Gastroesophageal sphincter (tissue), 4 donors: ENCODE results near the gene QPCT. TPM values are rescaled to one million over a fixed set of nuclear protein-coding genes. Genes with fewer than 3 reads are reported as not detected.

Source experiments
- ATAC-seq: fragments of 150-250 bp; one replicate; pipeline ENCODE4 v1.9.1; 2016; ENCODE audit warnings: mild to moderate bottlenecking, moderate library complexity
- H3K27ac ChIP-seq, 4 donors: fragments of 200-600 bp; sonication (generic) in 3 of 4; 1 replicate in 3 of 4; 2 replicates in 1 of 4; pipeline ENCODE4 v1.5.1; 2016 to 2019
- H3K27me3 ChIP-seq: fragments of 200-600 bp; sonication (generic); one replicate; pipeline ENCODE4 v1.5.1; 2019
- H3K36me3 ChIP-seq, 2 donors: fragments of 200-600 bp; sonication (generic); one replicate each; pipeline ENCODE4 v1.5.1; 2019; ENCODE audit warnings: control low read depth in 1 of 2
- H3K4me1 ChIP-seq, 3 donors: fragments of 200-600 bp; sonication (generic); 1 replicate in 2 of 3; 2 replicates in 1 of 3; pipeline ENCODE4 v1.5.1; 2016 to 2019; ENCODE audit warnings: control low read depth in 2 of 3
- H3K4me3 ChIP-seq, 2 donors: fragments of 200-600 bp; sonication (generic); one replicate each; pipeline ENCODE4 v1.5.1; 2019; ENCODE audit warnings: mild to moderate bottlenecking in 1 of 2, moderate library complexity in 1 of 2
- H3K9me3 ChIP-seq, 3 donors: fragments of 200-600 bp; sonication (generic); one replicate each; pipeline ENCODE4 v1.5.1; 2017 to 2019; ENCODE audit warnings: control low read depth in 2 of 3
- EP300 ChIP-seq: sonication (generic); formaldehyde crosslinking; IDR thresholded peaks from one replicate; pipeline ENCODE4 v1.6.1; 2017; ENCODE audit warnings: antibody characterized with exemption, mild to moderate bottlenecking
- POLR2A ChIP-seq, 2 donors: fragments of 450-650 bp; IDR thresholded peaks; one replicate each; pipeline ENCODE4 v1.6.1; 2017; ENCODE audit warnings: antibody characterized with exemption in 2 of 2, mild to moderate bottlenecking in 2 of 2, moderate library complexity in 1 of 2
- POLR2AphosphoS5 ChIP-seq: sonication (generic); formaldehyde crosslinking; IDR thresholded peaks from one replicate; pipeline ENCODE4 v1.6.1; 2017; ENCODE audit warnings: antibody characterized with exemption
- whole genome bisulfite sequencing, 2 donors: methylation state at CpG; one replicate each; pipeline ENCODE4 v1.1.5; 2018; ENCODE audit warnings: low coverage in 1 of 2; 5-methylcytosine and 5-hydroxymethylcytosine counted together
- total RNA-seq, 4 donors: library from RNA; depleted of rRNA; stranded (reverse); fragments of >200 nt; gene quantifications; one replicate each; pipeline ENCODE4 v1.1.0, GENCODE V29; 2016
- TF ChIP-seq, protein P1 (sequence below), 4 experiments: fragments of 200-600 bp in 2 of 4; fragments of 450-650 bp in 2 of 4; sonication (generic) in 1 of 4; IDR thresholded peaks; one replicate each; pipeline ENCODE4 v1.5.1; 2017 to 2019; ENCODE audit warnings: antibody characterized with exemption in 4 of 4, mild to moderate bottlenecking in 2 of 4, moderate library complexity in 2 of 4

QPCT gene
- total RNA-seq, 4 donors from 2014 or later: 1.5 to 5.2 (median 2.6) TPM

DNA sequence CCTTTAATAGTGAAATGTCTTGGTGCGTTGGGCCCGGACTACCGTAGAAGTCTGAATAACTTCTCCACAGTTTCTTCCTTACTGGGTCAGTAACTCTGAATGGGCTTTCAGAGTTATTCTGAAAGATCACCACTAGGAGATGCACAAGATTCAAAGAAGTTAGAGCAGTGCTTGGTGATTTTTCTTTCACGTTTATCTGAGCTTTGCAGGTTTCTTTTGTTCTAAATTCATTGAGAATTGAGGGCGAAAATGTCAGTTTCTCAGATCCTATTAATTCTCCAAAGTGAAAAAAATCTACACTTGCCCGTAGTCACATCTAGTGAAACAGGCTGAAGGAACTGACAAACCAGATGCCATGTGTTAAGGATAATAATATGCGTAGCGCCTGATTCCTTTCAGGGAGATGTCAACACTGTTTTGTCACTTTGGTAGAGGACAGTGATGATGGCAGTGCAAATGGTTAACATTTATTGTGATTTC, 70.1 kb downstream of the QPCT start:
- ATAC-seq: peak; percentile 75
- TF ChIP-seq POLR2AphosphoS5: peak; percentile 11
- TF ChIP-seq EP300: no peak
- TF ChIP-seq POLR2A (IDR thresholded peaks at IDR 0.05): no peak
- TF ChIP-seq, protein P1, sequence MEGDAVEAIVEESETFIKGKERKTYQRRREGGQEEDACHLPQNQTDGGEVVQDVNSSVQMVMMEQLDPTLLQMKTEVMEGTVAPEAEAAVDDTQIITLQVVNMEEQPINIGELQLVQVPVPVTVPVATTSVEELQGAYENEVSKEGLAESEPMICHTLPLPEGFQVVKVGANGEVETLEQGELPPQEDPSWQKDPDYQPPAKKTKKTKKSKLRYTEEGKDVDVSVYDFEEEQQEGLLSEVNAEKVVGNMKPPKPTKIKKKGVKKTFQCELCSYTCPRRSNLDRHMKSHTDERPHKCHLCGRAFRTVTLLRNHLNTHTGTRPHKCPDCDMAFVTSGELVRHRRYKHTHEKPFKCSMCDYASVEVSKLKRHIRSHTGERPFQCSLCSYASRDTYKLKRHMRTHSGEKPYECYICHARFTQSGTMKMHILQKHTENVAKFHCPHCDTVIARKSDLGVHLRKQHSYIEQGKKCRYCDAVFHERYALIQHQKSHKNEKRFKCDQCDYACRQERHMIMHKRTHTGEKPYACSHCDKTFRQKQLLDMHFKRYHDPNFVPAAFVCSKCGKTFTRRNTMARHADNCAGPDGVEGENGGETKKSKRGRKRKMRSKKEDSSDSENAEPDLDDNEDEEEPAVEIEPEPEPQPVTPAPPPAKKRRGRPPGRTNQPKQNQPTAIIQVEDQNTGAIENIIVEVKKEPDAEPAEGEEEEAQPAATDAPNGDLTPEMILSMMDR (IDR thresholded peaks at IDR 0.05): peak; percentile 81 to 99 (median 92)
- 23 to 28% methylated on average over 8 of the region's 8 CpGs for WGBS, 2 donors
- H3K27ac ChIP-seq: peak overlapping the region in 2 of 4 donors; percentile 53 to 71
- H3K4me1 ChIP-seq: peaks cover 0 to 23% (median 0%) of the 10 kb centered on the region in 3 donors
- no peaks in the 10 kb centered on the region for H3K9me3 ChIP-seq
- H3K36me3 ChIP-seq: no peaks in the 10 kb centered on the region
- no peak overlapping the region for H3K4me3 ChIP-seq
- H3K27me3 ChIP-seq: no peaks in the 10 kb centered on the region

DNA sequence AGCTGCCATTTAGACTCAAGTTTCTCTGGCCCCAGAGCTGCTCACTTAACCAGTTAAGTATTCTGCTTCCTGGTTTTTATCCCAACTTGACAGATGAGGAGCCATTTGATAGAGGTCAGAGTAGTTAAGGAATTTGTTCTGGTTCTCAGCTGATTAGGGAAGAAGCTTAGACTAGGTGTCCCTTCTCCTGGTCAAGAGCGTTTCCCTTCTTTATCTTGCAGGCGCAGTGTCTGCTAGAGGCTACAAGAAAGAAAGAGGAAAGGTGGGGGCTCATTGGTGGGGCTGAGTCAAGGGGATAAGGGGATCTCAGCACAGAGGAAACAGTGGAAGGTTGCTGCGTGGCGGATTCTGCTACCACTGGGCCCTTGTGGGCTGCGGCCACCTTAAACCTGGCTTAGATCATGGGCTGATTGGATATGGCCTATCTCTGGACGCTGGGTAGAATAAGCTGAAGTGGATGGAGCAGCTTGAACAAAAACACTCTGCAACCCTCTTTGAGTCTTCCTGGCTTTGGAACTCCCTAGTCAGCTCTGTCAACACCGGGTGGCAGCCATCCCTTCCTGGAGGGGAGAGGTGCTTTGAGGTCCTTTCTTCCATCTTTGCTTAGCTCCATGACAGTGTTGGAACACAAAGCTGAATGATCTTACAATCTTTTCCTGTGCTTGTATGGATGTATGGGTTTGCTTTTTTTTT, 70.8 kb downstream of the QPCT start:
- WGBS, 2 donors: 88 to 93% methylated on average over 2 to 5 of the region's 7 CpGs
- TF ChIP-seq, protein P1 (IDR thresholded peaks at IDR 0.05): no peak
- no peak for TF ChIP-seq POLR2AphosphoS5
- TF ChIP-seq EP300: no peak
- no peak for TF ChIP-seq POLR2A (IDR thresholded peaks at IDR 0.05)
- H3K4me3 ChIP-seq: no peak overlapping the region
- peak overlapping the region in 1 of 4 donors; percentile 71 for H3K27ac ChIP-seq
- ATAC-seq: no peak
- H3K9me3 ChIP-seq: no peaks in the 10 kb centered on the region
- H3K27me3 ChIP-seq: no peaks in the 10 kb centered on the region
- peaks cover 0 to 23% (median 0%) of the 10 kb centered on the region in 3 donors for H3K4me1 ChIP-seq
- H3K36me3 ChIP-seq: no peaks in the 10 kb centered on the region

DNA sequence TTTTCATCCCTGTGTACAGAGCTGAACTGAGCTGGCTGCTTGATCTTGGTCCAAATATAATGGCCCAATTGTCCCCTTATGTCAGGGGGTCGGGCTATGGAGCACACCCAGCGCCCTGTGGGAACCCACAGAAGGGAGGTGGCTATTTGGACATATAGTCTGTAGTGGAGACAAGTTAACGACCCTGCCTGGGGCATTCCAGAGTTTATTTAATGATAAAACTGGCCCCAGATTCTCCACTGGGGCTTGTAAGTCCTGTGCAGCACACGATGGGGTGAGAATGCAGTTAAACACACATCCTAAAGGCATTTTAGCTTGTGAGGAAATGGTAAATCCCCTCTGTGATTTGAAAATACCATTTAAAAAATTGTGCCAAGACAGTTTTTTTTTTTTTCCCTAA, 72.9 kb downstream of the QPCT start:
- Histone ChIP-seq H3K36me3 (no peaks in the 10 kb centered on the region), H3K27ac (no peak overlapping the region), H3K4me3 (no peak overlapping the region), H3K4me1 (peaks cover 0 to 23% (median 0%) of the 10 kb centered on the region in 3 donors), H3K9me3 (no peaks in the 10 kb centered on the region), H3K27me3 (no peaks in the 10 kb centered on the region)
- 54 to 60% methylated on average over 3 to 4 of the region's 4 CpGs for WGBS, 2 donors
- ATAC-seq: no peak
- TF ChIP-seq POLR2AphosphoS5: no peak

DNA sequence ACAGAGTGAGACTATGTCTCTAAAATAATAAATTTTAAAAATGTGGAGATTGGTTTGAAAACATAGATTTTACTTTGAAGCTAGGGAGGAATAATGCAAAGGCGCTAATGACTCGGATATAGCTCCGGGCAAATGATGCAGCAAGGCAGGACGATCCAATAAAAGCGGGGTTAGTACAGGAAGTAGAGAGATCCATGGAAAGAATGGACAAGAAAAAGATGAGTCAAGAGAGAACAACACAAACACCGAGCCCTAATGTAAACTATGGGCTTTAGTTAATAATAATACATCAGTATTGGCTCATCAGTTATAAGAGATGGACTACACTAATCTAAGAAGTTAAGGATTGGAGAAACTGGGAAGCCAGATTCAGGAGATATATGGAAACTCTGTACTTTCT, 74.5 kb downstream of the QPCT start:
- no peak for TF ChIP-seq POLR2AphosphoS5
- no peak for TF ChIP-seq EP300
- TF ChIP-seq POLR2A (IDR thresholded peaks at IDR 0.05): no peak
- TF ChIP-seq, protein P1 (IDR thresholded peaks at IDR 0.05): no peak
- Histone ChIP-seq H3K9me3 (no peaks in the 10 kb centered on the region), H3K36me3 (no peaks in the 10 kb centered on the region), H3K27ac (no peak overlapping the region), H3K4me3 (no peak overlapping the region), H3K27me3 (no peaks in the 10 kb centered on the region), H3K4me1 (peaks cover 0 to 17% (median 0%) of the 10 kb centered on the region in 3 donors)
- 90 to 95% methylated on average over 6 of the region's 6 CpGs for WGBS, 2 donors
- ATAC-seq: no peak

DNA sequence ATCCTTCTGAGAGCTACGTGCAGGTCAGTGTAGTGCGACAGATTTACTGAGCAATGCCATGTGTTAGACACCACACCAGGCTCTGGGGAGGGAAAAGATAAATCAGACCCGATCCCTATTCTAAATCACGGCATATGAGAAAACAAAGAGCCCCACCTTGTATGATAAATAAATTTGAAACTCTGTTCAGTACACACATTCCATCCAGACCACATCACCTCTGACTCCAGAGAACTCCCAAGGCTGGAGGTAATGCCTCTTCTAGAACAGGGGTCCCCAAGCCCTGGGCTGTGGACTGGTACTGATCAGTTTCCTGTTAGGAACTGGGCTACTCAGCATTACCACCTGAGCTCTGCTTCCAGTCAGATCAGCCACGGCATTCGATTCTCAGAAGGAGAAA, 77.3 kb downstream of the QPCT start:
- H3K27me3 ChIP-seq: no peaks in the 10 kb centered on the region
- TF ChIP-seq POLR2A (IDR thresholded peaks at IDR 0.05) (no peak), POLR2AphosphoS5 (no peak), EP300 (no peak)
- TF ChIP-seq, protein P1 (IDR thresholded peaks at IDR 0.05): no peak
- H3K9me3 ChIP-seq: no peaks in the 10 kb centered on the region
- no peaks in the 10 kb centered on the region for H3K4me1 ChIP-seq
- WGBS, 2 donors: 84 to 94% methylated on average over 4 of the region's 6 CpGs
- no peak overlapping the region for H3K27ac ChIP-seq
- no peak for ATAC-seq
- no peaks in the 10 kb centered on the region for H3K36me3 ChIP-seq
- no peak overlapping the region for H3K4me3 ChIP-seq
